Measurements from ENCODE around the gene PRRX2.

PRRX2 gene

GRCh38 chr9:129755151-129755550 lies 89.7 kb downstream of the PRRX2 start:
- H3K27ac ChIP-seq (ENCODE audit: low read length): no peak overlapping the region
- H3K36me3 ChIP-seq (replicated peaks; ENCODE audit: low read depth, low read length): no peaks in the 10 kb centered on the region
- 0 out of 2 replicates have a peak, but pooled peaks cover 3% of the 10 kb centered on the region for H3K4me1 ChIP-seq (ENCODE audit: low read length)
- no peak overlapping the region for H3K4me3 ChIP-seq (ENCODE audit: low read length)
- TF ChIP-seq EZH2phosphoT487 (IDR thresholded peaks at IDR 0.05; ENCODE audit: low read depth): no peak
- TF ChIP-seq, protein P1, sequence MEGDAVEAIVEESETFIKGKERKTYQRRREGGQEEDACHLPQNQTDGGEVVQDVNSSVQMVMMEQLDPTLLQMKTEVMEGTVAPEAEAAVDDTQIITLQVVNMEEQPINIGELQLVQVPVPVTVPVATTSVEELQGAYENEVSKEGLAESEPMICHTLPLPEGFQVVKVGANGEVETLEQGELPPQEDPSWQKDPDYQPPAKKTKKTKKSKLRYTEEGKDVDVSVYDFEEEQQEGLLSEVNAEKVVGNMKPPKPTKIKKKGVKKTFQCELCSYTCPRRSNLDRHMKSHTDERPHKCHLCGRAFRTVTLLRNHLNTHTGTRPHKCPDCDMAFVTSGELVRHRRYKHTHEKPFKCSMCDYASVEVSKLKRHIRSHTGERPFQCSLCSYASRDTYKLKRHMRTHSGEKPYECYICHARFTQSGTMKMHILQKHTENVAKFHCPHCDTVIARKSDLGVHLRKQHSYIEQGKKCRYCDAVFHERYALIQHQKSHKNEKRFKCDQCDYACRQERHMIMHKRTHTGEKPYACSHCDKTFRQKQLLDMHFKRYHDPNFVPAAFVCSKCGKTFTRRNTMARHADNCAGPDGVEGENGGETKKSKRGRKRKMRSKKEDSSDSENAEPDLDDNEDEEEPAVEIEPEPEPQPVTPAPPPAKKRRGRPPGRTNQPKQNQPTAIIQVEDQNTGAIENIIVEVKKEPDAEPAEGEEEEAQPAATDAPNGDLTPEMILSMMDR (IDR thresholded peaks at IDR 0.05; ENCODE audit: low read depth, low read length): no peak
- peaks cover 12% of the 10 kb centered on the region; the same call in 1 of the 2 replicates for H3K27me3 ChIP-seq (ENCODE audit: low read depth, low read length)
- no peaks in the 10 kb centered on the region for H3K79me2 ChIP-seq (ENCODE audit: low read length)
- no peak overlapping the region for H3K4me2 ChIP-seq (ENCODE audit: low read length)
- H4K20me1 ChIP-seq (ENCODE audit: insufficient read depth, low read length): no peaks in the 10 kb centered on the region
- H3K9ac ChIP-seq (ENCODE audit: low read length): no peak overlapping the region
- no peak overlapping the region for H2AFZ ChIP-seq (ENCODE audit: low read depth, low read length)
- H3K9me3 ChIP-seq (ENCODE audit: insufficient read depth, low read length): no peaks in the 10 kb centered on the region

DNA sequence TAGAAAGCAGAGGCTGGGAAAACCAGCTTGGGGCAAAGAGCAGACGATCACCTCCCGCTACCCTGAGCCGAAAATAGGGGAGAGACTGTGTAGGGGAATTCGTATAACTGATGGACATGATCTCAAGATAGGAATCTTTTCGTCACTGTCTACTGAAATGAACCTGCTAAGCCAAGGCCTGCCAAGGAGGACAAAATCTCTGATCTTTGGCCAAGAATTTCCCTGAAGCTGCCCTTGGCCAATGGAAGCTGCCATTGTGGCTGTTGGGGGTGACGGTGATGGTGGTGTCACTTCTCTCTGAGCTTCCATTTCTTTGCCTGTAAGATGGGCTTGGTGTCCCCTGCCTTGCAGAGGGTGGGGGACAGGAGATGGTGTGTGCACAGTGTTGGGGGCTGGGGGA lies 90.7 kb downstream of the PRRX2 start:
- Histone ChIP-seq H2AFZ (ENCODE audit: low read depth, low read length) (no peak overlapping the region), H3K9ac (ENCODE audit: low read length) (no peak overlapping the region), H3K79me2 (ENCODE audit: low read length) (no peaks in the 10 kb centered on the region), H3K27me3 (ENCODE audit: low read depth, low read length) (peaks cover 15% of the 10 kb centered on the region), H4K20me1 (ENCODE audit: insufficient read depth, low read length) (no peaks in the 10 kb centered on the region), H3K27ac (ENCODE audit: low read length) (no peak overlapping the region), H3K4me3 (ENCODE audit: low read length) (no peak overlapping the region), H3K4me1 (ENCODE audit: low read length) (0 out of 2 replicates have a peak, but pooled peaks cover 3% of the 10 kb centered on the region), H3K4me2 (ENCODE audit: low read length) (no peak overlapping the region), H3K9me3 (ENCODE audit: insufficient read depth, low read length) (no peaks in the 10 kb centered on the region), H3K36me3 (replicated peaks; ENCODE audit: low read depth, low read length) (no peaks in the 10 kb centered on the region)
- no peak for TF ChIP-seq EZH2phosphoT487 (IDR thresholded peaks at IDR 0.05; ENCODE audit: low read depth)
- TF ChIP-seq, protein P1 (IDR thresholded peaks at IDR 0.05; ENCODE audit: low read depth, low read length): no peak

- H3K9me3 ChIP-seq (ENCODE audit: insufficient read depth, low read length): no peaks in the 10 kb centered on the region
- H3K27ac ChIP-seq (ENCODE audit: low read length): no peak overlapping the region
- H4K20me1 ChIP-seq (ENCODE audit: insufficient read depth, low read length): no peaks in the 10 kb centered on the region
- no peaks in the 10 kb centered on the region for H3K79me2 ChIP-seq (ENCODE audit: low read length)
- H2AFZ ChIP-seq (ENCODE audit: low read depth, low read length): no peak overlapping the region
- no peak overlapping the region for H3K4me3 ChIP-seq (ENCODE audit: low read length)
- H3K36me3 ChIP-seq (replicated peaks; ENCODE audit: low read depth, low read length): no peaks in the 10 kb centered on the region
- H3K9ac ChIP-seq (ENCODE audit: low read length): no peak overlapping the region
- peak overlapping the region; percentile 11 for H3K4me2 ChIP-seq (ENCODE audit: low read length)
- 0 out of 2 replicates have a peak, but pooled peaks cover 3% of the 10 kb centered on the region for H3K4me1 ChIP-seq (ENCODE audit: low read length)
- TF ChIP-seq, protein P1 (IDR thresholded peaks at IDR 0.05; ENCODE audit: low read depth, low read length): no peak
- TF ChIP-seq EZH2phosphoT487 (IDR thresholded peaks at IDR 0.05; ENCODE audit: low read depth): no peak
- H3K27me3 ChIP-seq (ENCODE audit: low read depth, low read length): peaks cover 21% of the 10 kb centered on the region
These were observed 91.6 kb downstream of the PRRX2 start for GRCh38 chr9:129757045-129757444.

DNA sequence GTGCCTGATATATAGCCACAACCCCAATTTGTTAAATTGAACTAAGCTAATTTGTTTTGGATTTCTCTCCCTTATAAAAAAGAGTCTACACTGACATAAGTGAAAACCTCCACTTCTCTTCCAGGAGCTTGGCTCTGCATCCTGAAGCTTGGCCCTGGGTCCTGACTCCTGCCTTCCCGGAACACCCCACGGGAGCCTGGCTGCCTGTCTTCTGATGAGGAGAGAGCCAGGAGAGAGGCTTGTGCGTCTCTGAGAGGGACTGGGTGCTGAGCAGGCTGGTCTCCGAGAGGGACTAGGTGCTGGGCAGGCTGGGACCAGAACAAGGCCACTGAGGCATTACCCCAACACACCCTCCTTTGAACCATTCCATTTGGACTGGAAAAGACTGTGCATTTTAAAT lies 93.9 kb downstream of the PRRX2 start:
- no peak for TF ChIP-seq EZH2phosphoT487 (IDR thresholded peaks at IDR 0.05; ENCODE audit: low read depth)
- TF ChIP-seq, protein P1 (IDR thresholded peaks at IDR 0.05; ENCODE audit: low read depth, low read length): no peak
- Histone ChIP-seq H4K20me1 (ENCODE audit: insufficient read depth, low read length) (no peaks in the 10 kb centered on the region), H3K27ac (ENCODE audit: low read length) (no peak overlapping the region), H3K9me3 (ENCODE audit: insufficient read depth, low read length) (no peaks in the 10 kb centered on the region), H3K27me3 (ENCODE audit: low read depth, low read length) (peaks cover 12% of the 10 kb centered on the region), H3K4me3 (ENCODE audit: low read length) (no peak overlapping the region), H3K9ac (ENCODE audit: low read length) (no peak overlapping the region), H3K4me1 (ENCODE audit: low read length) (0 out of 2 replicates have a peak, but pooled peaks cover 3% of the 10 kb centered on the region), H2AFZ (ENCODE audit: low read depth, low read length) (no peak overlapping the region), H3K79me2 (ENCODE audit: low read length) (no peaks in the 10 kb centered on the region), H3K36me3 (replicated peaks; ENCODE audit: low read depth, low read length) (no peaks in the 10 kb centered on the region), H3K4me2 (ENCODE audit: low read length) (no peak overlapping the region)
